SK-N-SH (cell line): ENCODE measurements around the gene ITGBL1. TPM values are rescaled to one million over a fixed set of nuclear protein-coding genes. Genes with fewer than 3 reads are reported as not detected.

Experiments
- CTCF ChIA-PET: fragments of 300-600, 350-600 bp; formaldehyde crosslinking; extraction: SDS; loops from one replicate; lab custom pipeline; 2021; lab: Yijun Ruan, JAX
- POLR2A ChIA-PET: fragments of 350-600 bp; sonication (Branson Sonifier 250); formaldehyde crosslinking; extraction: SDS; loops from one replicate; lab custom pipeline; 2020; ENCODE audit warnings: antibody characterized with exemption, inconsistent platforms; lab: Yijun Ruan, JAX
- DNase-seq: peaks from one replicate; pipeline ENCODE4 v3.0.0; 2012
- H2AFZ ChIP-seq: fragments of 200-600 bp; sonication (generic); 2 replicates; pipeline ENCODE4 v1.8.1; 2016; ENCODE audit warnings: antibody characterized with exemption, mild to moderate bottlenecking, low read depth
- H3F3A ChIP-seq: fragments of 200-600 bp; sonication (generic); replicated peaks from 2 replicates; pipeline ENCODE3; 2016; ENCODE audit warnings: antibody characterized with exemption, mild to moderate bottlenecking; ENCODE audit not compliant: insufficient read depth
- H3K27ac ChIP-seq, 2 experiments: fragments of 200-500 bp in 1 of 2; fragments of 200-600 bp in 1 of 2; sonication (Bioruptor generic) in 1 of 2; sonication (generic), shearing (Covaris generic) in 1 of 2; 2 replicates each; pipeline versions ENCODE4 v1.5.1 to v1.6.1; 2014 to 2016; ENCODE audit warnings: low read depth in 2 of 2, inconsistent platforms in 1 of 2, low read length in 1 of 2, mild to moderate bottlenecking in 1 of 2, mixed read lengths in 1 of 2
- H3K27me3 ChIP-seq: fragments of 200-600 bp; sonication (generic), shearing (Covaris generic); 2 replicates; pipeline ENCODE4 v1.6.1; 2016; ENCODE audit warnings: mixed run types; ENCODE audit not compliant: insufficient read depth
- H3K36me3 ChIP-seq, 2 experiments: fragments of 200-500 bp in 1 of 2; fragments of 200-600 bp in 1 of 2; sonication (Bioruptor generic) in 1 of 2; sonication (generic) in 1 of 2; replicated peaks in 1 of 2; 2 replicates each; pipeline versions ENCODE3 to v1.5.1; 2014 to 2016; ENCODE audit warnings: low read length in 1 of 2, mild to moderate bottlenecking in 1 of 2; ENCODE audit not compliant: insufficient read depth in 2 of 2, control insufficient read depth in 1 of 2
- H3K4me1 ChIP-seq, 2 experiments: fragments of 200-500 bp in 1 of 2; fragments of 200-600 bp in 1 of 2; sonication (Bioruptor generic) in 1 of 2; sonication (generic), shearing (Covaris generic) in 1 of 2; 2 replicates each; pipeline versions ENCODE4 v1.5.1 to v1.6.1; 2014 to 2016; ENCODE audit warnings: low read depth in 1 of 2, low read length in 1 of 2, mixed run types in 1 of 2; ENCODE audit not compliant: insufficient read depth in 2 of 2, control insufficient read depth in 1 of 2
- H3K4me2 ChIP-seq: fragments of 200-600 bp; sonication (generic), shearing (Covaris generic); 2 replicates; pipeline ENCODE4 v1.6.1; 2017; ENCODE audit warnings: mixed run types
- H3K4me3 ChIP-seq, 2 experiments: fragments of 200-500 bp in 1 of 2; fragments of 200-600 bp in 1 of 2; sonication (Bioruptor generic) in 1 of 2; sonication (generic), shearing (Covaris generic) in 1 of 2; 2 replicates each; pipeline versions ENCODE4 v1.5.1 to v1.8.1; 2014 to 2016; ENCODE audit warnings: low read depth in 2 of 2, inconsistent platforms in 1 of 2, low read length in 1 of 2, mild to moderate bottlenecking in 1 of 2, mixed read lengths in 1 of 2, moderate library complexity in 1 of 2
- H3K79me2 ChIP-seq: fragments of 200-600 bp; sonication (generic); 2 replicates; pipeline ENCODE4 v1.8.1; 2017; ENCODE audit warnings: mild to moderate bottlenecking; ENCODE audit not compliant: insufficient read depth
- H3K9ac ChIP-seq: fragments of 200-600 bp; sonication (generic); 2 replicates; pipeline ENCODE4 v1.6.1; 2017; ENCODE audit warnings: mixed run types
- H3K9me2 ChIP-seq: fragments of 200-600 bp; sonication (generic); 2 replicates; pipeline ENCODE4 v1.6.1; 2017; ENCODE audit warnings: mixed run types
- H3K9me3 ChIP-seq: fragments of 200-600 bp; sonication (generic); 2 replicates; pipeline ENCODE4 v1.6.1; 2017; ENCODE audit warnings: mixed run types, mild to moderate bottlenecking, moderate library complexity
- H4K20me1 ChIP-seq: fragments of 200-600 bp; sonication (generic); 2 replicates; pipeline ENCODE4 v1.6.1; 2017; ENCODE audit warnings: mild to moderate bottlenecking, mixed run types; ENCODE audit not compliant: insufficient read depth
- CTCF ChIP-seq: fragments of 200-600 bp; sonication (generic); IDR thresholded peaks from 2 replicates; pipeline ENCODE4 v1.6.1; 2017; ENCODE audit warnings: antibody characterized with exemption, mild to moderate bottlenecking, moderate library complexity
- EZH2phosphoT487 ChIP-seq: fragments of 200-600 bp; sonication (generic); IDR thresholded peaks from 2 replicates; pipeline ENCODE4 v1.6.1; 2017; ENCODE audit warnings: low read depth, mixed run types, mild to moderate bottlenecking, antibody characterized with exemption, moderate library complexity, borderline replicate concordance
- FOXJ3 ChIP-seq: sonication (generic); formaldehyde crosslinking; IDR thresholded peaks from 2 replicates; pipeline ENCODE4 v1.5.1; 2020; ENCODE audit warnings: mild to moderate bottlenecking, missing genetic modification reagents
- GABPA ChIP-seq: IDR thresholded peaks from 2 replicates; pipeline ENCODE4 v1.4.0; 2012; ENCODE audit warnings: low read depth, mild to moderate bottlenecking
- GATA2 ChIP-seq: sonication (generic); formaldehyde crosslinking; IDR thresholded peaks from 2 replicates; pipeline ENCODE4 v1.5.0; 2020; ENCODE audit warnings: mild to moderate bottlenecking, missing genetic modification reagents
- MXI1 ChIP-seq: IDR thresholded peaks from 2 replicates; pipeline ENCODE4 v1.6.1; 2012; ENCODE audit warnings: mild to moderate bottlenecking, low read depth, low read length, improper control_type of control experiment
- NRF1 ChIP-seq: IDR thresholded peaks from 2 replicates; pipeline ENCODE4 v1.6.1; 2012; ENCODE audit warnings: low read depth, mild to moderate bottlenecking, low read length
- POLR2AphosphoS5 ChIP-seq: IDR thresholded peaks from 2 replicates; pipeline ENCODE4 v1.6.1; 2012; ENCODE audit warnings: low read depth, low read length
- RAD21 ChIP-seq: IDR thresholded peaks from 2 replicates; pipeline ENCODE4 v1.6.1; 2012; ENCODE audit warnings: mild to moderate bottlenecking, low read length
- RCOR1 ChIP-seq: fragments of 150-350 bp; IDR thresholded peaks from 2 replicates; pipeline ENCODE4 v1.6.1; 2017; ENCODE audit warnings: antibody characterized with exemption, low read length
- RXRA ChIP-seq: IDR thresholded peaks from 2 replicates; pipeline ENCODE4 v1.4.0; 2012; ENCODE audit warnings: low read depth, mild to moderate bottlenecking, borderline replicate concordance
- SIN3A ChIP-seq: IDR thresholded peaks from 2 replicates; pipeline ENCODE4 v1.6.1; 2012; ENCODE audit warnings: low read depth, mild to moderate bottlenecking, low read length, moderate library complexity, borderline replicate concordance
- SMC3 ChIP-seq: IDR thresholded peaks from 2 replicates; pipeline ENCODE4 v1.6.1; 2012; ENCODE audit warnings: low read depth, low read length, improper control_type of control experiment
- TCF12 ChIP-seq: IDR thresholded peaks from 2 replicates; pipeline ENCODE4 v1.4.0; 2012
- TEAD4 ChIP-seq: IDR thresholded peaks from 2 replicates; pipeline ENCODE4 v1.4.0; 2012; ENCODE audit warnings: mild to moderate bottlenecking, borderline replicate concordance; ENCODE audit not compliant: insufficient read depth
- USF1 ChIP-seq: IDR thresholded peaks from 2 replicates; pipeline ENCODE4 v1.4.0; 2012; ENCODE audit warnings: low read depth, borderline replicate concordance
- USF2 ChIP-seq: fragments of 150-350 bp; IDR thresholded peaks from 2 replicates; pipeline ENCODE4 v1.6.1; 2017; ENCODE audit warnings: antibody characterized with exemption, low read length, low read depth, borderline replicate concordance
- YY1 ChIP-seq: IDR thresholded peaks from 2 replicates; pipeline ENCODE4 v1.4.0; 2012; ENCODE audit warnings: low read depth, mild to moderate bottlenecking
- ZBTB33 ChIP-seq: IDR thresholded peaks from 2 replicates; pipeline ENCODE4 v1.4.0; 2012; ENCODE audit warnings: low read depth, borderline replicate concordance
- polyA plus RNA-seq, 3 experiments: library from polyadenylated mRNA; depleted of rRNA; stranded (reverse); fragments of >200 nt; gene quantifications; 2 replicates each; pipeline ENCODE4 v1.2.3, GENCODE V29; 2012

The ITGBL1 gene
- polyA plus RNA-seq, 1 of the 3 experiments (the other 2 are of a cell fraction), result 78.7 TPM

GRCh38 chr13:101530293-101530692 is 77.8 kb downstream of the ITGBL1 start:
- H3K4me1 ChIP-seq, result peaks cover 0 to 17% of the 10 kb centered on the region in 2 experiments; a peak in 3 of 4 replicates
- 0 out of 4 replicates have a peak overlapping the region, but pooled peaks of 1 of the 2 experiments have one; percentile 13 for H3K27ac ChIP-seq
- no peaks in the 10 kb centered on the region; the same call in 1 of the 2 replicates for H4K20me1 ChIP-seq
- no peak for DNase-seq
- H3K9me2 ChIP-seq, result no peaks in the 10 kb centered on the region
- ChIA-PET CTCF (no interaction called here), POLR2A (no interaction called here)
- H3K9me3 ChIP-seq, result no peaks in the 10 kb centered on the region
- no peak overlapping the region for H2AFZ ChIP-seq
- no peak overlapping the region for H3K4me2 ChIP-seq
- H3K27me3 ChIP-seq, result no peaks in the 10 kb centered on the region
- TF ChIP-seq MXI1 (no peak), POLR2AphosphoS5 (no peak), NRF1 (no peak), TEAD4 (no peak), FOXJ3 (no peak), EZH2phosphoT487 (no peak), RCOR1 (no peak), SIN3A (no peak), GATA2 (CRISPR knock-in tag) (no peak), GABPA (no peak), USF2 (no peak), YY1 (no peak), RXRA (no peak), SMC3 (no peak), USF1 (no peak), ZBTB33 (no peak), CTCF (no peak), TCF12 (no peak), RAD21 (no peak)
- H3K79me2 ChIP-seq, result peaks cover 77% of the 10 kb centered on the region
- no peak overlapping the region for H3K4me3 ChIP-seq
- peaks cover 0 to 15% of the 10 kb centered on the region in 2 experiments for H3K36me3 ChIP-seq
- H3K9ac ChIP-seq, result no peak overlapping the region
- peaks cover 47% of the 10 kb centered on the region for H3F3A ChIP-seq
